Fibroblast of skin of scalp (primary cell): ENCODE data around the gene TMEM201.

Experiments
- DNase-seq: peaks from one replicate; pipeline ENCODE4 v3.0.0-alpha.2; 2013

The TMEM201 gene

GRCh38 chr1:9654051-9654833 lies 65.5 kb downstream of the TMEM201 start:
- no peak for DNase-seq

GRCh38 chr1:9654834-9655723 lies 66.4 kb downstream of the TMEM201 start:
- no peak for DNase-seq

- no peak for DNase-seq
These were observed 67.1 kb downstream of the TMEM201 start for GRCh38 chr1:9655836-9656235.

- DNase-seq, result no peak
These were observed 68.9 kb downstream of the TMEM201 start for GRCh38 chr1:9657521-9658032.

GRCh38 chr1:9658199-9658598 lies 69.5 kb downstream of the TMEM201 start:
- DNase-seq, result no peak

GRCh38 chr1:9659328-9659727 lies 70.6 kb downstream of the TMEM201 start:
- peak; percentile 87 for DNase-seq

GRCh38 chr1:9663257-9663656 lies 74.5 kb downstream of the TMEM201 start:
- no peak for DNase-seq
